GM12892 (cell line): Measurements from ENCODE around the gene ZNF235.
"Not testable (repeated sequence)": the region's sequence is repeated elsewhere in the genome, so short reads cannot be mapped to it uniquely, and the experiment has no call there.

Source experiments
- POLR2A ChIP-seq: IDR thresholded peaks from 2 replicates; pipeline ENCODE4 v1.6.1; 2011; ENCODE audit warnings: low read depth, low read length, control low read depth
- POLR2AphosphoS5 ChIP-seq: IDR thresholded peaks from 2 replicates; pipeline ENCODE4 v1.6.1; 2011; ENCODE audit warnings: low read depth, low read length, control low read depth
- TAF1 ChIP-seq: IDR thresholded peaks from 2 replicates; pipeline ENCODE4 v1.6.1; 2011; ENCODE audit warnings: low read depth, mild to moderate bottlenecking, control low read depth, low read length, borderline replicate concordance

GRCh38 chr19:44253392-44253791 is 51.4 kb downstream of the ZNF235 start:
- TF ChIP-seq POLR2AphosphoS5, TAF1, POLR2A: not testable (repeated sequence)
